Measurements from ENCODE around the gene OPALIN. TPM values are rescaled to one million over a fixed set of nuclear protein-coding genes. Genes with fewer than 3 reads are reported as not detected.

Gene OPALIN
- total RNA-seq, 3 donors from 2014 or later (not counting 1 experiment from before 2014, with no cell fraction given) = not detected

DNA sequence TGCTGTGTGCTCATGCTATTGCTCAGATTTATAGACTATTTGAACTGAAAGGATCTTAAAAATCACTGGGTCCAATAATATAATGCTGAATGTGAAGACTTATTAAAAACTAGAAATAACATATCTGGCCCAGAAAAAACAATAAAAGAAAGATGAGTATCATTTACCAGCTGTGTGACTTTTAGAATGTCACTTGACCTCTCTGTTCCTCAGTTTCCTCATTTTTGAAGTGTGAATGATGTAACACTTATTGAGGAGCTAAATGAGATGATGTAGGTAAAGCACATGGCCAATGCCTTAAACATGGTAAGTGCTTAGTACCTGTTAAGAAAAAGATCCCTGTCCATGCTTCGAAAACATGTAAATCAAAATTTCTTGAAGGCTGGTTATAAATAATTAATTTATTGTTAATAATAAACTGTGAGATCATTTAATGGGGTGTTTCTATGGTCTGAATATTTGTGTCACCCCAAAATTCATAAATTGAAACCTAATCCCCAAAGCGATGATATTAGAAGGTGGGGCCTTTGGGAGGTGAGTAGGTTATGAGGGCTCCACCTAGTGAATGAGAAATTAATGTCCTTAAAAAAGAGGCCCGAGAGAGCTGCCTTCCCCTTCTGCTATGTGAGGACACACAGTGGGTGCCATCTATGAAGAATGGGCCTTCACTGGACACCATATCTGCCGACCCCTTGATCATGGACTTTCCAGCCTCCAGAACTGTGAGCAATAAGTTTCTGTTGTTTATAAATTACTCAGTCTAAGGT is 41.6 kb downstream of the OPALIN start:
- H3K4me3 ChIP-seq (ENCODE audit: low read length) = no peak overlapping the region
- TF ChIP-seq, protein P1, sequence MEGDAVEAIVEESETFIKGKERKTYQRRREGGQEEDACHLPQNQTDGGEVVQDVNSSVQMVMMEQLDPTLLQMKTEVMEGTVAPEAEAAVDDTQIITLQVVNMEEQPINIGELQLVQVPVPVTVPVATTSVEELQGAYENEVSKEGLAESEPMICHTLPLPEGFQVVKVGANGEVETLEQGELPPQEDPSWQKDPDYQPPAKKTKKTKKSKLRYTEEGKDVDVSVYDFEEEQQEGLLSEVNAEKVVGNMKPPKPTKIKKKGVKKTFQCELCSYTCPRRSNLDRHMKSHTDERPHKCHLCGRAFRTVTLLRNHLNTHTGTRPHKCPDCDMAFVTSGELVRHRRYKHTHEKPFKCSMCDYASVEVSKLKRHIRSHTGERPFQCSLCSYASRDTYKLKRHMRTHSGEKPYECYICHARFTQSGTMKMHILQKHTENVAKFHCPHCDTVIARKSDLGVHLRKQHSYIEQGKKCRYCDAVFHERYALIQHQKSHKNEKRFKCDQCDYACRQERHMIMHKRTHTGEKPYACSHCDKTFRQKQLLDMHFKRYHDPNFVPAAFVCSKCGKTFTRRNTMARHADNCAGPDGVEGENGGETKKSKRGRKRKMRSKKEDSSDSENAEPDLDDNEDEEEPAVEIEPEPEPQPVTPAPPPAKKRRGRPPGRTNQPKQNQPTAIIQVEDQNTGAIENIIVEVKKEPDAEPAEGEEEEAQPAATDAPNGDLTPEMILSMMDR (IDR thresholded peaks at IDR 0.05) = no peak
- no peak overlapping the region for H3K27ac ChIP-seq (ENCODE audit: low read length)
- intact Hi-C loops (cut with micrococcal nuclease) = no loop called here
- Mint-ChIP-seq H3K4me3 (no peak overlapping the region), H3K4me1 (no peaks in the 10 kb centered on the region), H3K9me3 (no peaks in the 10 kb centered on the region), H3K36me3 (no peaks in the 10 kb centered on the region), H3K27ac (no peak overlapping the region), H3K27me3 (ENCODE audit: low read depth in 2 of 2) (peaks cover 14 to 43% of the 10 kb centered on the region in 2 donors)
- DNase-seq (no peak), ATAC-seq (no peak)
- no peaks in the 10 kb centered on the region for H3K27me3 ChIP-seq (ENCODE audit: control insufficient read depth, insufficient read depth, low read length)
- no peaks in the 10 kb centered on the region for H3K4me1 ChIP-seq (ENCODE audit: control insufficient read depth, insufficient read depth, low read length)
- H3K9me3 ChIP-seq (ENCODE audit: control insufficient read depth, insufficient read depth, low read length) = no peaks in the 10 kb centered on the region
- WGBS (ENCODE audit: insufficient coverage) = 61% methylated on average over 3 of the region's 4 CpGs
- H3K36me3 ChIP-seq (ENCODE audit: control insufficient read depth, insufficient read depth, low read length) = no peaks in the 10 kb centered on the region

DNA sequence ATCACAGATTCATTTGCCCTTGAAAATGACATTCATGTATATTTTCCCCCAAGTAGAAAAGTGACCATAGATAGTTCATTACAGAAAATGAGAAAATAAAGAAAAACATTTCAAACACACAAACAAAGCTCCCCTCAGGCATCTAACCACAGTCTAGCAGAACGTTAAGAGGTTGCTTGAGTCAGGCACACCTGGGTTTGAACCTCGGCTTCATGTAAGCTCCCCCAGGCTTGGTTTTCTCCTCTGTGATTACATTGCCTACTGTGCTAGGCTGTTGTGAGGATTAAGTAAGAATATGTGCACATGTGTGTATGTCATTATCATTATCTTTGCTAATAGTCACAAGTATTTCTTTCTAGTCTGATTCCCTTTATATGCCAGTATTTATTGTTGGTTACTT is 45.5 kb downstream of the OPALIN start:
- H3K27me3 Mint-ChIP-seq (ENCODE audit: low read depth in 2 of 2) = peaks cover 20 to 31% of the 10 kb centered on the region in 2 donors
- ATAC-seq = no peak
- no peaks in the 10 kb centered on the region for H3K4me1 Mint-ChIP-seq

DNA sequence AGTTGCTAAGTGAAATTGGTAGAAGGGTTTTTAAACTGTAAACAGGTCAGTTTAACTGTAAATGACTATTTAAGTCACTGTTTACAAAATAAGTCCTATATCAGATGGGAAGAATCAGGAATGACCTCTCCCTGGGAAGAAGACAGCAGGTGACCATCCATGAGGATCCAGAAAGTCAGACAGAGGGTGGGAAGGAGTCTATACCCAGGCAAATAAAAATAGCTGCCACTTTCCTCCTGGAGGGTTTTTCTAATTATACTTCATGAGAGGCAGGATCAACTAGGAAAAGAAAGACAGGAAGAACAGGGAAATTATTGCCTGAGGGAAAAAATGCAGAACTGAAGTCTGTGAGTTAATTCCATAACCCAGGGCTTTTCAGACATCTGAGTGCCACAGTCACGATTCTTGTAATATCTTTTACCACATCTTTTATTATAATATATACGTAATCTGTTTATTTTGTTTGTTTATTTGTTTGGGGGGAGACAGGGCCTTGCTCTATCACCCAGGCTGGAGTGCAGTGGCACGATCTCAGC is 47.6 kb downstream of the OPALIN start:
- H3K27ac ChIP-seq (ENCODE audit: low read length) = no peak overlapping the region
- no peaks in the 10 kb centered on the region for H3K36me3 ChIP-seq (ENCODE audit: control insufficient read depth, insufficient read depth, low read length)
- ATAC-seq (no peak), DNase-seq (no peak)
- TF ChIP-seq, protein P1 (IDR thresholded peaks at IDR 0.05) = no peak
- H3K4me3 Mint-ChIP-seq = no peak overlapping the region
- no peak overlapping the region for H3K27ac Mint-ChIP-seq
- H3K4me1 ChIP-seq (ENCODE audit: control insufficient read depth, insufficient read depth, low read length) = no peaks in the 10 kb centered on the region
- no peaks in the 10 kb centered on the region for H3K4me1 Mint-ChIP-seq
- H3K4me3 ChIP-seq (ENCODE audit: low read length) = no peak overlapping the region
- no peaks in the 10 kb centered on the region for H3K9me3 Mint-ChIP-seq
- H3K27me3 ChIP-seq (ENCODE audit: control insufficient read depth, insufficient read depth, low read length) = no peaks in the 10 kb centered on the region
- H3K36me3 Mint-ChIP-seq = no peaks in the 10 kb centered on the region
- WGBS (ENCODE audit: insufficient coverage) = 100% methylated on average over 1 of the region's 3 CpGs
- intact Hi-C loops (cut with micrococcal nuclease) = no loop called here
- H3K9me3 ChIP-seq (ENCODE audit: control insufficient read depth, insufficient read depth, low read length) = no peaks in the 10 kb centered on the region
- H3K27me3 Mint-ChIP-seq (ENCODE audit: low read depth in 2 of 2) = peaks cover 24 to 33% of the 10 kb centered on the region in 2 donors

More for the DNA sequence above, 45.5 kb downstream of the OPALIN start:
- intact Hi-C loops (cut with micrococcal nuclease) = no loop called here
- Mint-ChIP-seq H3K9me3 (no peaks in the 10 kb centered on the region), H3K36me3 (no peaks in the 10 kb centered on the region), H3K4me3 (no peak overlapping the region), H3K27ac (no peak overlapping the region)
- no peak for DNase-seq
- no peaks in the 10 kb centered on the region for H3K9me3 ChIP-seq (ENCODE audit: control insufficient read depth, insufficient read depth, low read length)
- no peak overlapping the region for H3K27ac ChIP-seq (ENCODE audit: low read length)
- H3K27me3 ChIP-seq (ENCODE audit: control insufficient read depth, insufficient read depth, low read length) = no peaks in the 10 kb centered on the region
- no peaks in the 10 kb centered on the region for H3K36me3 ChIP-seq (ENCODE audit: control insufficient read depth, insufficient read depth, low read length)
- H3K4me1 ChIP-seq (ENCODE audit: control insufficient read depth, insufficient read depth, low read length) = no peaks in the 10 kb centered on the region
- no peak overlapping the region for H3K4me3 ChIP-seq (ENCODE audit: low read length)
- TF ChIP-seq, protein P1 (IDR thresholded peaks at IDR 0.05) = no peak
- 13% methylated on average over 2 of the region's 2 CpGs for WGBS (ENCODE audit: insufficient coverage)

Data from natural killer cell (primary cell).